Spleen (tissue), 7 donors: ENCODE measurements around the gene HNRNPUL1.

Source experiments
- POLR2A ChIP-seq, 3 donors: fragments of 450-650 bp; IDR thresholded peaks; one replicate each; pipeline ENCODE4 v1.5.1; 2017; ENCODE audit warnings: antibody characterized with exemption in 3 of 3, mild to moderate bottlenecking in 1 of 3
- POLR2AphosphoS5 ChIP-seq, 3 donors: sonication (generic); formaldehyde crosslinking; IDR thresholded peaks; one replicate each; pipeline ENCODE4 v1.5.1; 2017; ENCODE audit warnings: antibody characterized with exemption in 3 of 3
- TF ChIP-seq, protein P1 (sequence below), 11 experiments: fragments of 200-600 bp in 7 of 11; fragments of 450-650 bp in 4 of 11; sonication (generic) in 4 of 11; IDR thresholded peaks in 8 of 11; conservative IDR thresholded peaks in 3 of 11; 1 replicate in 7 of 11; 2 replicates in 4 of 11; pipeline versions ENCODE4 v1.4.0 to v1.8.0; 2016 to 2021; ENCODE audit warnings: antibody characterized with exemption in 11 of 11, inconsistent platforms in 4 of 11, mild to moderate bottlenecking in 1 of 11
- donor health status: DM: no; HTN: no; CAD: no; lungs with moderate emphysema.
- donor health status: DM: no; HTN: no; CAD: no.
- donor health status: DM: no; HTN: no; CAD: no.

- TF ChIP-seq, protein P1, sequence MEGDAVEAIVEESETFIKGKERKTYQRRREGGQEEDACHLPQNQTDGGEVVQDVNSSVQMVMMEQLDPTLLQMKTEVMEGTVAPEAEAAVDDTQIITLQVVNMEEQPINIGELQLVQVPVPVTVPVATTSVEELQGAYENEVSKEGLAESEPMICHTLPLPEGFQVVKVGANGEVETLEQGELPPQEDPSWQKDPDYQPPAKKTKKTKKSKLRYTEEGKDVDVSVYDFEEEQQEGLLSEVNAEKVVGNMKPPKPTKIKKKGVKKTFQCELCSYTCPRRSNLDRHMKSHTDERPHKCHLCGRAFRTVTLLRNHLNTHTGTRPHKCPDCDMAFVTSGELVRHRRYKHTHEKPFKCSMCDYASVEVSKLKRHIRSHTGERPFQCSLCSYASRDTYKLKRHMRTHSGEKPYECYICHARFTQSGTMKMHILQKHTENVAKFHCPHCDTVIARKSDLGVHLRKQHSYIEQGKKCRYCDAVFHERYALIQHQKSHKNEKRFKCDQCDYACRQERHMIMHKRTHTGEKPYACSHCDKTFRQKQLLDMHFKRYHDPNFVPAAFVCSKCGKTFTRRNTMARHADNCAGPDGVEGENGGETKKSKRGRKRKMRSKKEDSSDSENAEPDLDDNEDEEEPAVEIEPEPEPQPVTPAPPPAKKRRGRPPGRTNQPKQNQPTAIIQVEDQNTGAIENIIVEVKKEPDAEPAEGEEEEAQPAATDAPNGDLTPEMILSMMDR (IDR thresholded peaks at IDR 0.05 in 8 of 11, conservative IDR thresholded peaks at IDR 0.05 in 3 of 11): no peak
- TF ChIP-seq POLR2A (IDR thresholded peaks at IDR 0.05) (no peak), POLR2AphosphoS5 (IDR thresholded peaks at IDR 0.05) (peak in 2 of 3 donors; percentile 31 to 49)
These were observed 35.5 kb downstream of the HNRNPUL1 start for GRCh38 chr19:41299755-41300089.
